ENCODE measurements around the gene C17orf107.

DNA sequence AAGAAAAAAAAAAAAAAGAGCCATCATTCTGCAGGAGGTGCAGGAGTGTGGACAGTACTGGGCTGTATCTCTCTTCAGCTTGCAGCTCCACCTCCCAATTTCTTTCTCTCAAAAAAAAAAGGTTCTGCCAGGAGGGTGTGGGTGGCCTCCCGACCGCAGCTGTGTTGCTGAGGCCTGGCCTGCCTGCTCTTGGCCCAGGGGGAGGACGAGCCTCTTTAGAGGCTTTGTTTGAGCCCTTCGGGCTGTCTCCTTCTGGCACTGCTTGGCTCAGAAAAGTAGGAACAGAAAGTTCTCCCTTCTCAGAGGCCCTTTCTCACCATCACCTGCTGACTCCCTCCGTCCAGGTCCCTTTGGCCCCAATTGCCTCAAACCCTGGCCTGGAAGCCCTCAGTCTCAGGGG lies 22.2 kb upstream of the C17orf107 start:
- TF ChIP-seq, protein P1, sequence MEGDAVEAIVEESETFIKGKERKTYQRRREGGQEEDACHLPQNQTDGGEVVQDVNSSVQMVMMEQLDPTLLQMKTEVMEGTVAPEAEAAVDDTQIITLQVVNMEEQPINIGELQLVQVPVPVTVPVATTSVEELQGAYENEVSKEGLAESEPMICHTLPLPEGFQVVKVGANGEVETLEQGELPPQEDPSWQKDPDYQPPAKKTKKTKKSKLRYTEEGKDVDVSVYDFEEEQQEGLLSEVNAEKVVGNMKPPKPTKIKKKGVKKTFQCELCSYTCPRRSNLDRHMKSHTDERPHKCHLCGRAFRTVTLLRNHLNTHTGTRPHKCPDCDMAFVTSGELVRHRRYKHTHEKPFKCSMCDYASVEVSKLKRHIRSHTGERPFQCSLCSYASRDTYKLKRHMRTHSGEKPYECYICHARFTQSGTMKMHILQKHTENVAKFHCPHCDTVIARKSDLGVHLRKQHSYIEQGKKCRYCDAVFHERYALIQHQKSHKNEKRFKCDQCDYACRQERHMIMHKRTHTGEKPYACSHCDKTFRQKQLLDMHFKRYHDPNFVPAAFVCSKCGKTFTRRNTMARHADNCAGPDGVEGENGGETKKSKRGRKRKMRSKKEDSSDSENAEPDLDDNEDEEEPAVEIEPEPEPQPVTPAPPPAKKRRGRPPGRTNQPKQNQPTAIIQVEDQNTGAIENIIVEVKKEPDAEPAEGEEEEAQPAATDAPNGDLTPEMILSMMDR (conservative IDR thresholded peaks at IDR 0.05; ENCODE audit: low read depth, low read length): no peak
- no peak for TF ChIP-seq EZH2 (IDR thresholded peaks at IDR 0.05; ENCODE audit: borderline replicate concordance, low read depth, low read length, poor library complexity, severe bottlenecking)
